MM.1S (cell line): ENCODE data around the gene OLFML2B.

Experiments
- DNase-seq: peaks from one replicate; pipeline ENCODE4 v3.0.0-alpha.2; 2015
- H2AFZ ChIP-seq: fragments of 300-600 bp; sonication (generic); 2 replicates; pipeline ENCODE4 v1.6.0; 2016; ENCODE audit warnings: antibody characterized with exemption, low read length
- H3F3A ChIP-seq: fragments of 300-600 bp; sonication (generic); 2 replicates; pipeline ENCODE4 v1.6.1; 2016; ENCODE audit warnings: mild to moderate bottlenecking, antibody characterized with exemption, low read length, moderate library complexity, mixed read lengths; ENCODE audit not compliant: insufficient read depth
- H3K27ac ChIP-seq: fragments of 300-600 bp; sonication (generic); 2 replicates; pipeline ENCODE4 v1.5.1; 2016; ENCODE audit warnings: mild to moderate bottlenecking, low read length
- H3K27me3 ChIP-seq: fragments of 300-600 bp; sonication (generic); replicated peaks from 2 replicates; pipeline ENCODE4 v1.6.0; 2016; ENCODE audit warnings: low read length; ENCODE audit not compliant: insufficient read depth
- H3K36me3 ChIP-seq: fragments of 300-600 bp; sonication (generic); replicated peaks from 2 replicates; pipeline ENCODE4 v1.6.1; 2016; ENCODE audit warnings: mild to moderate bottlenecking, low read length, mixed read lengths; ENCODE audit not compliant: insufficient read depth
- H3K4me1 ChIP-seq: fragments of 300-600 bp; sonication (generic); 2 replicates; pipeline ENCODE4 v1.6.1; 2016; ENCODE audit warnings: low read length, mixed read lengths
- H3K4me2 ChIP-seq: fragments of 300-600 bp; sonication (generic); 2 replicates; pipeline ENCODE4 v1.6.0; 2016; ENCODE audit warnings: low read depth, low read length
- H3K4me3 ChIP-seq: fragments of 300-600 bp; sonication (generic); 2 replicates; pipeline ENCODE4 v1.5.1; 2016; ENCODE audit warnings: low read length, mixed read lengths
- H3K79me2 ChIP-seq: fragments of 300-600 bp; sonication (generic); 2 replicates; pipeline ENCODE4 v1.6.1; 2016; ENCODE audit warnings: mixed run types, low read length, mixed read lengths
- H3K9ac ChIP-seq: fragments of 300-600 bp; sonication (generic); 2 replicates; pipeline ENCODE4 v1.6.1; 2016; ENCODE audit warnings: low read length, mixed read lengths
- H3K9me2 ChIP-seq: fragments of 300-600 bp; sonication (generic); replicated peaks from 2 replicates; pipeline ENCODE4 v1.6.1; 2016; ENCODE audit warnings: mild to moderate bottlenecking, low read length, mixed read lengths; ENCODE audit not compliant: insufficient read depth
- H3K9me3 ChIP-seq: fragments of 300-600 bp; sonication (generic); replicated peaks from 2 replicates; pipeline ENCODE4 v1.6.1; 2016; ENCODE audit warnings: mild to moderate bottlenecking, low read length, mixed read lengths; ENCODE audit not compliant: insufficient read depth
- H4K20me1 ChIP-seq: fragments of 300-600 bp; sonication (generic); 2 replicates; pipeline ENCODE4 v1.6.1; 2016; ENCODE audit warnings: mild to moderate bottlenecking, low read length, moderate library complexity, mixed read lengths; ENCODE audit not compliant: insufficient read depth
- CTCF ChIP-seq: fragments of 300-600 bp; sonication (generic); IDR thresholded peaks from 2 replicates; pipeline ENCODE4 v1.5.1; 2016; ENCODE audit warnings: antibody characterized with exemption, low read length, mixed read lengths
- EZH2 ChIP-seq: fragments of 300-600 bp; sonication (generic); optimal IDR thresholded peaks from 2 replicates; pipeline ENCODE3; 2017; ENCODE audit warnings: low read depth, mild to moderate bottlenecking, antibody characterized with exemption, low read length, mixed read lengths
- EZH2phosphoT487 ChIP-seq: fragments of 300-600 bp; sonication (generic); IDR thresholded peaks from 2 replicates; pipeline ENCODE4 v1.6.1; 2018; ENCODE audit warnings: antibody characterized with exemption, low read length

OLFML2B gene

GRCh38 chr1:162016631-162017030 is 7.0 kb downstream of the OLFML2B start:
- TF ChIP-seq EZH2phosphoT487 (no peak), CTCF (no peak), EZH2 (no peak)
- H3F3A ChIP-seq, result no peaks in the 10 kb centered on the region
- H4K20me1 ChIP-seq, result no peaks in the 10 kb centered on the region
- no peaks in the 10 kb centered on the region for H3K36me3 ChIP-seq
- H3K27ac ChIP-seq, result no peak overlapping the region
- H3K9me3 ChIP-seq, result no peaks in the 10 kb centered on the region
- H3K4me1 ChIP-seq, result no peaks in the 10 kb centered on the region
- H2AFZ ChIP-seq, result no peak overlapping the region
- no peak overlapping the region for H3K4me3 ChIP-seq
- H3K79me2 ChIP-seq, result no peaks in the 10 kb centered on the region
- DNase-seq, result no peak
- H3K4me2 ChIP-seq, result no peak overlapping the region
- H3K27me3 ChIP-seq, result no peaks in the 10 kb centered on the region
- no peak overlapping the region for H3K9ac ChIP-seq
- H3K9me2 ChIP-seq, result no peaks in the 10 kb centered on the region

GRCh38 chr1:162015196-162015595 is 8.5 kb downstream of the OLFML2B start:
- H4K20me1 ChIP-seq, result no peaks in the 10 kb centered on the region
- no peak for DNase-seq
- no peaks in the 10 kb centered on the region for H3K36me3 ChIP-seq
- no peak overlapping the region for H3K4me3 ChIP-seq
- H2AFZ ChIP-seq, result no peak overlapping the region
- H3K9me2 ChIP-seq, result no peaks in the 10 kb centered on the region
- H3F3A ChIP-seq, result no peaks in the 10 kb centered on the region
- H3K27ac ChIP-seq, result no peak overlapping the region
- H3K79me2 ChIP-seq, result no peaks in the 10 kb centered on the region
- H3K4me1 ChIP-seq, result no peaks in the 10 kb centered on the region
- TF ChIP-seq CTCF (no peak), EZH2phosphoT487 (no peak), EZH2 (no peak)
- no peaks in the 10 kb centered on the region for H3K9me3 ChIP-seq
- no peak overlapping the region for H3K4me2 ChIP-seq
- no peak overlapping the region for H3K9ac ChIP-seq
- no peaks in the 10 kb centered on the region for H3K27me3 ChIP-seq

GRCh38 chr1:162014202-162014601 is 9.5 kb downstream of the OLFML2B start:
- no peak overlapping the region for H3K4me2 ChIP-seq
- H3K4me1 ChIP-seq, result no peaks in the 10 kb centered on the region
- H4K20me1 ChIP-seq, result no peaks in the 10 kb centered on the region
- no peak overlapping the region for H3K4me3 ChIP-seq
- DNase-seq, result no peak
- H2AFZ ChIP-seq, result no peak overlapping the region
- no peaks in the 10 kb centered on the region for H3F3A ChIP-seq
- TF ChIP-seq EZH2phosphoT487 (no peak), EZH2 (no peak), CTCF (no peak)
- no peak overlapping the region for H3K27ac ChIP-seq
- no peak overlapping the region for H3K9ac ChIP-seq
- no peaks in the 10 kb centered on the region for H3K9me3 ChIP-seq
- H3K9me2 ChIP-seq, result no peaks in the 10 kb centered on the region
- H3K27me3 ChIP-seq, result no peaks in the 10 kb centered on the region
- H3K79me2 ChIP-seq, result no peaks in the 10 kb centered on the region
- H3K36me3 ChIP-seq, result no peaks in the 10 kb centered on the region
